HepG2 (cell line): ENCODE results near the gene SYT1. TPM values are rescaled to one million over a fixed set of nuclear protein-coding genes. Genes with fewer than 3 reads are reported as not detected.

Source experiments
- ATAC-seq: fragments of 200-7000 bp; cut with Tn5 transposase; 3 replicates; pipeline ENCODE4 v1.9.1; 2020; ENCODE audit warnings: mild to moderate bottlenecking, moderate library complexity
- BruUV-seq: library from RNA; stranded (reverse); fragments of 400-500 nt; replicated peaks from 2 replicates; lab custom pipeline; 2021; lab: Mats Ljungman, UMichigan
- CTCF ChIA-PET: fragments of 300-600 bp; formaldehyde crosslinking; extraction: SDS; loops from one replicate; lab custom pipeline; 2021; ENCODE audit warnings: low total read pairs, inconsistent platforms, low intra/inter-chr PET ratio; lab: Yijun Ruan, JAX
- POLR2A ChIA-PET: fragments of 350-600 bp; sonication (Branson Sonifier 250); formaldehyde crosslinking; loops from one replicate; lab custom pipeline; 2020; ENCODE audit warnings: antibody characterized with exemption, inconsistent platforms; lab: Yijun Ruan, JAX
- DNase-seq: peaks from one replicate; pipeline ENCODE4 v3.0.0-alpha.2; 2015; ENCODE audit warnings: low spot score
- FAIRE-seq: peaks from 3 replicates; lab custom pipeline; 2011; peaks lifted over from hg19 to GRCh38; lab: Jason Lieb, UNC
- H2AFZ ChIP-seq: one replicate; pipeline ENCODE4 v1.6.1; 2011; ENCODE audit warnings: low read length, inconsistent platforms
- H3K27ac ChIP-seq: fragments of 300-600 bp; 3 replicates; pipeline ENCODE4 v1.8.0; 2011; ENCODE audit warnings: mixed run types, mild to moderate bottlenecking, mixed read lengths, low read length, inconsistent platforms; ENCODE audit not compliant: insufficient read depth; ENCODE audit errors: extremely low read length
- H3K27me3 ChIP-seq, 2 experiments: fragments of 200-600 bp in 1 of 2; 2 replicates in 1 of 2; 3 replicates in 1 of 2; pipeline versions ENCODE4 v1.6.0 to v1.8.0; 2011; ENCODE audit warnings: low read length in 2 of 2, mild to moderate bottlenecking in 2 of 2, moderate library complexity in 2 of 2, inconsistent platforms in 1 of 2; ENCODE audit not compliant: insufficient read depth in 2 of 2, control insufficient read depth in 1 of 2
- H3K36me3 ChIP-seq, 2 experiments: fragments of 200-600 bp in 1 of 2; replicated peaks in 1 of 2; 2 replicates in 1 of 2; 3 replicates in 1 of 2; pipeline versions ENCODE4 v1.5.1 to v1.8.0; 2011; ENCODE audit warnings: low read length in 2 of 2, inconsistent platforms in 1 of 2; ENCODE audit not compliant: insufficient read depth in 2 of 2, control insufficient read depth in 1 of 2
- H3K4me1 ChIP-seq: 2 replicates; pipeline ENCODE4 v1.5.1; 2012; ENCODE audit warnings: low read length, inconsistent platforms; ENCODE audit not compliant: insufficient read depth
- H3K4me2 ChIP-seq: 2 replicates; pipeline ENCODE4 v1.6.0; 2011; ENCODE audit warnings: low read depth, low read length, inconsistent platforms
- H3K4me3 ChIP-seq, 3 experiments: fragments of 200-600 bp in 1 of 3; sonication (generic), shearing (Covaris generic) in 1 of 3; replicated peaks in 1 of 3; 2 replicates each; pipeline ENCODE4 v1.5.1; 2011 to 2016; ENCODE audit warnings: low read length in 3 of 3, inconsistent platforms in 2 of 3, low read depth in 2 of 3, mild to moderate bottlenecking in 2 of 3, control low read depth in 1 of 3, mixed read lengths in 1 of 3; ENCODE audit not compliant: insufficient read depth in 1 of 3
- H3K79me2 ChIP-seq: one replicate; pipeline ENCODE4 v1.6.1; 2011; ENCODE audit warnings: low read length, inconsistent platforms; ENCODE audit not compliant: insufficient read depth
- H3K9ac ChIP-seq: 2 replicates; pipeline ENCODE4 v1.6.0; 2011; ENCODE audit warnings: mild to moderate bottlenecking, low read depth, low read length, inconsistent platforms; ENCODE audit not compliant: insufficient read depth
- H3K9me3 ChIP-seq: 2 replicates; pipeline ENCODE4 v1.5.1; 2012; ENCODE audit warnings: mild to moderate bottlenecking, low read length
- H4K20me1 ChIP-seq: 2 replicates; pipeline ENCODE4 v1.6.0; 2011; ENCODE audit warnings: inconsistent platforms, mild to moderate bottlenecking, low read length, moderate library complexity; ENCODE audit not compliant: insufficient read depth
- CREB1 ChIP-seq, 2 experiments: fragments of 450-650 bp in 1 of 2; IDR thresholded peaks; 2 replicates each; pipeline ENCODE4 v1.6.1; 2016 to 2017; ENCODE audit warnings: control low read depth in 1 of 2, mild to moderate bottlenecking in 1 of 2, missing compliant biosample characterization in 1 of 2, missing genetic modification characterization in 1 of 2
- ETV6 ChIP-seq: sonication (generic); formaldehyde crosslinking; conservative IDR thresholded peaks from 2 replicates; pipeline ENCODE4 v1.4.0; 2020; ENCODE audit warnings: missing genetic modification reagents
- NFATC3 ChIP-seq: sonication (generic); formaldehyde crosslinking; IDR thresholded peaks from 2 replicates; pipeline ENCODE4 v1.5.1; 2020; ENCODE audit warnings: mild to moderate bottlenecking, missing genetic modification reagents
- SAP130 ChIP-seq: IDR thresholded peaks from 2 replicates; pipeline ENCODE4 v1.6.1; 2016; ENCODE audit warnings: low read depth
- SCMH1 ChIP-seq: sonication (generic); formaldehyde crosslinking; IDR thresholded peaks from 2 replicates; pipeline ENCODE4 v1.9.0; 2021; ENCODE audit warnings: missing genetic modification reagents, mild to moderate bottlenecking, borderline replicate concordance
- ZMYM2 ChIP-seq: sonication (generic); formaldehyde crosslinking; IDR thresholded peaks from 2 replicates; pipeline ENCODE4 v1.8.0; 2022; ENCODE audit warnings: mild to moderate bottlenecking, missing genetic modification reagents
- ZNF234 ChIP-seq: sonication (generic); formaldehyde crosslinking; conservative IDR thresholded peaks from 2 replicates; pipeline ENCODE4 v1.5.1; 2020; ENCODE audit warnings: mild to moderate bottlenecking, missing genetic modification reagents
- ZNF460 ChIP-seq: sonication (generic); formaldehyde crosslinking; IDR thresholded peaks from 2 replicates; pipeline ENCODE4 v1.5.1; 2020; ENCODE audit warnings: missing genetic modification reagents, mild to moderate bottlenecking, borderline replicate concordance
- ZNF713 ChIP-seq: sonication (generic); formaldehyde crosslinking; IDR thresholded peaks from 2 replicates; pipeline ENCODE4 v1.4.0; 2020; ENCODE audit warnings: mild to moderate bottlenecking, missing genetic modification reagents
- WGBS: methylation state at CpG from one replicate; pipeline ENCODE4 v1.1.6; 2017; ENCODE audit warnings: low lambda C conversion rate; 5-methylcytosine and 5-hydroxymethylcytosine counted together
- in situ Hi-C: cut with HindIII; loops from 2 replicates; pipeline ENCODE4 v1.10.0; 2017; ENCODE audit warnings: low pct_unique_long_range_greater_than_20kb; ENCODE audit not compliant: extremely low pct_ligation_motif_present
- intact Hi-C: fragments of 100-400 bp; cut with micrococcal nuclease; formaldehyde crosslinking; loops from one replicate; pipeline ENCODE4 v1.10.0; 2022; ENCODE audit not compliant: unreplicated experiment
- polyA plus RNA-seq, 8 experiments: library from polyadenylated mRNA; depleted of rRNA in 3 of 8; stranded (reverse) in 7 of 8; unstranded in 1 of 8; fragments of >200 nt; fragmentation: Illumina TruSeq in 4 of 8; extraction: Trizol in 4 of 8; gene quantifications; 2 replicates each; pipeline versions ENCODE4 v1.2.1 to v1.2.3, GENCODE V29; 2011 to 2016; ENCODE audit warnings: low read depth in 4 of 8, missing spikeins in 1 of 8, mixed read lengths in 1 of 8; ENCODE audit not compliant: insufficient read depth in 1 of 8
- total RNA-seq, 5 experiments: library from RNA; depleted of rRNA; stranded (reverse); fragments of >200 nt; fragmentation: Illumina TruSeq; extraction: Trizol; gene quantifications; 2 replicates each; pipeline ENCODE4 v1.2.3, GENCODE V29; 2016; ENCODE audit warnings: low read depth in 1 of 5
- TF ChIP-seq, protein P1 (sequence below): sonication (generic); formaldehyde crosslinking; IDR thresholded peaks from 2 replicates; pipeline ENCODE4 v1.8.0; 2022; ENCODE audit warnings: mild to moderate bottlenecking, missing genetic modification reagents, moderate library complexity
- TF ChIP-seq, protein P2 (sequence below): sonication (generic); formaldehyde crosslinking; IDR thresholded peaks from 2 replicates; pipeline ENCODE4 v1.5.1; 2020; ENCODE audit warnings: mild to moderate bottlenecking, missing genetic modification reagents, moderate library complexity
- TF ChIP-seq, protein P3 (sequence below): sonication (generic); formaldehyde crosslinking; IDR thresholded peaks from 2 replicates; pipeline ENCODE4 v1.5.0; 2020; ENCODE audit warnings: missing genetic modification reagents, mild to moderate bottlenecking, borderline replicate concordance

SYT1 gene
- total and polyA plus RNA-seq, 2 of the 13 experiments (the other 11 are each of a cell fraction or from before 2014, with no cell fraction given) = not detected

DNA sequence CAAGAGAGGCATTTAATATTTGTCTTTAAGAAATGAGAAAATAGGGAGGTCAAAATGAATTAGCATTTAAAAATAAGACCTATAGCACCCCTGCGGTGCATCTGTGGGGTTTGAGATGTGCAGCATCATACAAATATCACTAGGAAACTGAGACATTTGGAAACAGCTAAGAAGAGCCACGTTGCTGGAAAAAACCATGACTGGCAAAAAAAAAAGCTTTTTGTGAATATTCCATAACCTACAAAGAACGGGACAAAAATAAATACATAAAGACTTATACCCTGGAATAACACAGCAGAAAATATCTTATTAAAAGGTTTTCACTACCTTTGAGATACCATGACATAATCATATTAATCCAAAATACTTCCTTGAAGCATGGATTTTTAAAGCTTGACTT, 460.0 kb downstream of the SYT1 start (continued):
- TF ChIP-seq, protein P1, sequence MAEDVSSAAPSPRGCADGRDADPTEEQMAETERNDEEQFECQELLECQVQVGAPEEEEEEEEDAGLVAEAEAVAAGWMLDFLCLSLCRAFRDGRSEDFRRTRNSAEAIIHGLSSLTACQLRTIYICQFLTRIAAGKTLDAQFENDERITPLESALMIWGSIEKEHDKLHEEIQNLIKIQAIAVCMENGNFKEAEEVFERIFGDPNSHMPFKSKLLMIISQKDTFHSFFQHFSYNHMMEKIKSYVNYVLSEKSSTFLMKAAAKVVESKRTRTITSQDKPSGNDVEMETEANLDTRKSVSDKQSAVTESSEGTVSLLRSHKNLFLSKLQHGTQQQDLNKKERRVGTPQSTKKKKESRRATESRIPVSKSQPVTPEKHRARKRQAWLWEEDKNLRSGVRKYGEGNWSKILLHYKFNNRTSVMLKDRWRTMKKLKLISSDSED (CRISPR knock-in tag) = no peak
- TF ChIP-seq ZNF460 (CRISPR knock-in tag) = no peak
- no peak for TF ChIP-seq NFATC3 (CRISPR knock-in tag)

DNA sequence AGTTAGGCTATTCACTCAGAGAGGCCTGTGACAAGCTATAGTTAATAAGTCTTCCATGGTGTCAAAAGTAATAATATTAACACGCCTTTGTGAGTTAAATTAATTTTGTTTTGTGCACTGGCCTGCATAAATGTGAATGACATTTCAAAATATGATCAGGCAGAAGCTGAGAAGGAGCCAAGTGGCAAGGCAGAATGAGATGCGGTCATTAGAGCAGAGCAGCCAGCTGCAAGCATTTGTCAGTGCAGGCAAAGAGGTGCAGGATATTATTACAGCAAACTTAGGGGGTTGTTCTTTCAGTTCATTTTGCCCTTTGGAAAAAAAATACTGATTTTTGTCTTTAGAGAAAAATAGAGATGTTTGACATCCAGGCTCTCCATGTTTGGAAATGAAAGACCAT, 461.6 kb downstream of the SYT1 start:
- 22% methylated on average over 2 of the region's 2 CpGs for WGBS
- BruUV-seq = no TSS peak

More for the DNA sequence above, 461.6 kb downstream of the SYT1 start:
- Histone ChIP-seq H3K9me3 (no peaks in the 10 kb centered on the region), H3K4me1 (no peaks in the 10 kb centered on the region), H3K36me3 (no peaks in the 10 kb centered on the region), H4K20me1 (no peaks in the 10 kb centered on the region), H3K79me2 (no peaks in the 10 kb centered on the region), H3K4me3 (no peak overlapping the region), H2AFZ (no peak overlapping the region), H3K27ac (no peak overlapping the region), H3K4me2 (no peak overlapping the region), H3K9ac (no peak overlapping the region), H3K27me3 (no peaks in the 10 kb centered on the region; a peak in 2 of 5 replicates)
- TF ChIP-seq SAP130 (CRISPR knock-in tag) = no peak
- TF ChIP-seq ZMYM2 = no peak
- TF ChIP-seq ZNF713 (CRISPR knock-in tag) = no peak
- TF ChIP-seq, protein P2, sequence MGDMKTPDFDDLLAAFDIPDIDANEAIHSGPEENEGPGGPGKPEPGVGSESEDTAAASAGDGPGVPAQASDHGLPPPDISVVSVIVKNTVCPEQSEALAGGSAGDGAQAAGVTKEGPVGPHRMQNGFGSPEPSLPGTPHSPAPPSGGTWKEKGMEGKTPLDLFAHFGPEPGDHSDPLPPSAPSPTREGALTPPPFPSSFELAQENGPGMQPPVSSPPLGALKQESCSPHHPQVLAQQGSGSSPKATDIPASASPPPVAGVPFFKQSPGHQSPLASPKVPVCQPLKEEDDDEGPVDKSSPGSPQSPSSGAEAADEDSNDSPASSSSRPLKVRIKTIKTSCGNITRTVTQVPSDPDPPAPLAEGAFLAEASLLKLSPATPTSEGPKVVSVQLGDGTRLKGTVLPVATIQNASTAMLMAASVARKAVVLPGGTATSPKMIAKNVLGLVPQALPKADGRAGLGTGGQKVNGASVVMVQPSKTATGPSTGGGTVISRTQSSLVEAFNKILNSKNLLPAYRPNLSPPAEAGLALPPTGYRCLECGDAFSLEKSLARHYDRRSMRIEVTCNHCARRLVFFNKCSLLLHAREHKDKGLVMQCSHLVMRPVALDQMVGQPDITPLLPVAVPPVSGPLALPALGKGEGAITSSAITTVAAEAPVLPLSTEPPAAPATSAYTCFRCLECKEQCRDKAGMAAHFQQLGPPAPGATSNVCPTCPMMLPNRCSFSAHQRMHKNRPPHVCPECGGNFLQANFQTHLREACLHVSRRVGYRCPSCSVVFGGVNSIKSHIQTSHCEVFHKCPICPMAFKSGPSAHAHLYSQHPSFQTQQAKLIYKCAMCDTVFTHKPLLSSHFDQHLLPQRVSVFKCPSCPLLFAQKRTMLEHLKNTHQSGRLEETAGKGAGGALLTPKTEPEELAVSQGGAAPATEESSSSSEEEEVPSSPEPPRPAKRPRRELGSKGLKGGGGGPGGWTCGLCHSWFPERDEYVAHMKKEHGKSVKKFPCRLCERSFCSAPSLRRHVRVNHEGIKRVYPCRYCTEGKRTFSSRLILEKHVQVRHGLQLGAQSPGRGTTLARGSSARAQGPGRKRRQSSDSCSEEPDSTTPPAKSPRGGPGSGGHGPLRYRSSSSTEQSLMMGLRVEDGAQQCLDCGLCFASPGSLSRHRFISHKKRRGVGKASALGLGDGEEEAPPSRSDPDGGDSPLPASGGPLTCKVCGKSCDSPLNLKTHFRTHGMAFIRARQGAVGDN (CRISPR knock-in tag) = no peak
- no peak for TF ChIP-seq CREB1 (IDR thresholded peaks at IDR 0.05)
- TF ChIP-seq CREB1 (CRISPR knock-in tag; IDR thresholded peaks at IDR 0.05) = no peak
- no peak for TF ChIP-seq ZNF234
- no peak for TF ChIP-seq SCMH1 (CRISPR knock-in tag)
- no peak for TF ChIP-seq ETV6 (CRISPR knock-in tag)
- TF ChIP-seq, protein P3, sequence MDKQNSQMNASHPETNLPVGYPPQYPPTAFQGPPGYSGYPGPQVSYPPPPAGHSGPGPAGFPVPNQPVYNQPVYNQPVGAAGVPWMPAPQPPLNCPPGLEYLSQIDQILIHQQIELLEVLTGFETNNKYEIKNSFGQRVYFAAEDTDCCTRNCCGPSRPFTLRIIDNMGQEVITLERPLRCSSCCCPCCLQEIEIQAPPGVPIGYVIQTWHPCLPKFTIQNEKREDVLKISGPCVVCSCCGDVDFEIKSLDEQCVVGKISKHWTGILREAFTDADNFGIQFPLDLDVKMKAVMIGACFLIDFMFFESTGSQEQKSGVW = no peak
- FAIRE-seq = no peak
- ATAC-seq = no peak
- in situ Hi-C loops (loop anchor here (25.0 kb wide), 1 partner anchor 1339 kb away; no protein-coding TSS in a partner anchor), intact Hi-C loops (no loop called here)
- ChIA-PET CTCF (no interaction called here), POLR2A (no interaction called here)
- no peak for DNase-seq
